HG02852 (cell line): Measurements from ENCODE around the gene MTTP.

ENCODE experiments used
- ATAC-seq: cut with Tn5 transposase; IDR thresholded peaks from one replicate; pipeline ENCODE4 v1.9.1; 2021; ENCODE audit warnings: mild to moderate bottlenecking, moderate library complexity; ENCODE audit not compliant: unreplicated experiment

The MTTP gene

DNA sequence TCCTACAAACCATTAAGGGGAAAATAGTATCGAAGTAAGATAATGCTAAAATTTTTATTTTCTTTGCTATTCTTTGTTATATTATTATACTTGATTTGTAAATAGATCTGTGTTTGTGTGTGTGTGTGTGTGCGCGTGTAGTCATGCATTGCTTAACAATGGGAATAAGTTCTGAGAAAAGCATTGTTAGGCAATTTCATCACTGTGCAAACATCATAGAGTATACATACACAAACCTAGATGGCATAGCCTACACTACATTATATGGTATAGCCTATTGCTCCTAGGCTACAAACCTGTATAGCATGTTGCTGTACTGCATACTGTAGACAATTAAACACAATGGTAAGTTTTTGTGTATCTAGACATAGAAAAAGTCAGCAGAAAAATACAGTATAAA, 17.1 kb downstream of the MTTP start:
- no peak for ATAC-seq

DNA sequence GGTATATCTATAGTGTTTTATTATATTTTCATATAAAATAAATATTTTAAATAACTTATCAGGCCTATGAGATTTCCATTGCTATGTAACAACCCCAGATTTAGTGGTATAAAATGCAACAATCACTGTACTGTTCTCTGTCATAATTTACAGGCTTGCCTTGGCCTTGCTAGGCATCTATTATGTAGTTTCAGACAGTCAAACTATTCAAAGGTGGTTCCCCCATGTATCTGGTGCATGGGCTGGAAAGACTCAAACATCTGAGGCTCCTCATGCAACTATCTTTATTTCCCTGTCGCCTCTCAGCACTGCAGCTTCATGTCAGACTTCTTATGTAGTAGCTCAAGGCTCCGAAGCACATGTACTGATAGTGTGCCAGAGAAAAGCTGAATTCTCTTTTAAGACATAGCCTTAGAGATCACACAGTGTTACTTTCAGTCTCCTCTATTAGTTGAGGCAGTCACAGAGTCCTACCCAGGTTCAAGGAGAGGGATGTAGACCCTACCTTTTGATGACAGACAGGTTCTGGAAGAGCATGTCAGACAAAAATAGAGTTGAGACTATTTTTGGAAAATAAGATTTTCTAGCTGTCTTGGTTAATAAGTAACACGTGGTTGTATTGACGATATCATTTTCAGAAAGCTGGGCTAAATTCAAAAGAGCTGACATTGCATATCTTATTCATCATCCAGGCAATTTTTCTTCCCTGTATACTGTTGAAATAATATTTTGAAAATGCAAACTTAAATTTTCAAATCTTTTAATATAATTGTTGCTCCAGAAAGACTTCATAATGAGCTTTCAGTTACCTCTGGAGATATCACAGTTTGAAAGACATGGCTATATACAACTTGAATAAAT, 19.4 kb downstream of the MTTP start:
- ATAC-seq = peak; percentile 74

DNA sequence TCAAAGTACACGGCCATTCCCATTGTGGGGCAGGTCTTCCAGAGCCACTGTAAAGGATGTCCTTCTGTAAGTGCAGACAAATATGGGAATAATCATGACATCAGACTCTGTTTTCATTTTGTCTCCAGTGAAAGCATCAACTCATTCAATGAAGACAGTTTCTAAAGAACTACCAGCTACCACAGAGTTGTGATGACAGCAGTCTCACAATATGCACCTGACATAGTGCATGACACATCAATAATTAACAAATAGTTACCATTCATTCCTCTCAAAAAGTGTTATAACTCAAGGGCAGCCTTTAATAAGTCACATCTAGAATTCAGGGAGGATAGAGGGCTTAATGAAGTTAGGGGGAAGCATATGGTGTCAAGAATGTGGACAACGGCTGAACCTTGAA, 20.2 kb downstream of the MTTP start:
- no peak for ATAC-seq

DNA sequence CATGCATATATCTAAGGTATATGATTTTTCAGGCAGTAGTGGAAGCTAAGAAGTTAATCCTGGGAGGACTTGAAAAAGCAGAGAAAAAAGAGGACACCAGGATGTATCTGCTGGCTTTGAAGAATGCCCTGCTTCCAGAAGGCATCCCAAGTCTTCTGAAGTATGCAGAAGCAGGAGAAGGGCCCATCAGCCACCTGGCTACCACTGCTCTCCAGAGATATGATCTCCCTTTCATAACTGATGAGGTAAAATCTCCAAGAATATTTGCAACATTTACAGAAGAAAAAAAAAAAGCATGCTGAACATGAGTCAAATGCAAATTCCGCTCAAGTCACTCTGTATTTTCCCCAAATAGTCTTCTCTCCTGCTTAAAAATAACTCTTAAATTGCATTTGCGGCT, 32.1 kb downstream of the MTTP start:
- no peak for ATAC-seq

DNA sequence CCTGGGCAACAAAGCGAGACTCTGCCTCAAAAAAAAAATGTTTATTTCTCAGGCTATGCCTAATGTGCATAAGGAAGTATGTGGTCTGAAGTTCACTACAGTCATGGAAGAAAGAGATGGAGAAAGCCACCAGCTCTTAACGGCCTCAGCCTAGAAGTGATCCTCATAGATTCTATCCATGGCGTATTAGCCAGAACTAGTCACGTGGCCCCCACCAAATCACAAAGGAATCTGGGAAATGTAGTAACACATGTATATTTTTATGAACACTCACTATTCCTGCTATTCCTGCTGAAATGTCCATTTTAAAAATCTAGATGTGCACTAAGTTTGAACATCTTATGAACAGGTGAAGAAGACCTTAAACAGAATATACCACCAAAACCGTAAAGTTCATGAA, 33.8 kb downstream of the MTTP start:
- ATAC-seq = no peak

DNA sequence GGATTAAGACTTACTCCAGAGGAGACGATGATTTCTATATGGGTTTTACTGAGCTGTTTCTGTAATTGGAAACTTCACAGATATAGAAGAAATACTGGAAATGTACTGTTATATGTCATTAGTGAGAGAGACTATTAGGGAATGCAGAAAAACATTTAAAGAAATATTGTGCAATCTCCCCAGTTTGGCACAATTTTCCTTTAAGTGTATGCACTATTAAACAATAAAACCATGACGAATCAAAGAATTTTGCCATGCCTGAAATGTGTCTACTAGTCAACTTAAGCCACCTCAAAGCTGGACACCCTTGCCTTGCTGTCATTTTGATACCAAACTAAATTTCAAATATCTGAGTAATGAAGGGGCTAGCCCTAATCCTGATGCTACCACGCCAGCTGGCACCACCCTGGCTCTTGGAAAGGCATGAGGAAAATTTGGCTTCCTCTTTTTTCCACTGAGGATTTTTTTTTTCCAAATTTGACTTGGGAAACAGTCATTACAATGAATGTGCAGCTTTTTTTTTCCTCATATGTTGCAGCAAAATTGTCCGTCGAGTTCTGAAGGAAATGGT, 36.1 kb downstream of the MTTP start:
- no peak for ATAC-seq

DNA sequence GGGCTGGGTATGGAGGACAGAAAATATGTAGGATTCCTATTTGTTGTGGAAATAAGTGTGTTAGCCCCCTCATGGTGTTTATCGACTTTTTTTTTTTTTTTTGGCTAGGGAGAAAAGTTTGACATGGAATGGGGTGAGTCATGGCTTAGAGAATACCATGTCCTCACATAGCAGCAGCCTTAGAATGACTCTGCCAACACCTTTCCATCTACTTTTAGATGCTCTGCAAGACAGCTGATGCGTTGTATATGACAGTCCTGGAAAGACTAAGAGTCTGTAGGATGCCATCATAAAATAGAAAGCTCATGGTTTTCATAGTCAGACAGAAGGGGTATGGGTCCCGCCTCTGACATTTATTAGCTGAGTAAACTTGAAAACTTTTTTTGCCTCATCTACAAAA, 37.7 kb downstream of the MTTP start:
- no peak for ATAC-seq

DNA sequence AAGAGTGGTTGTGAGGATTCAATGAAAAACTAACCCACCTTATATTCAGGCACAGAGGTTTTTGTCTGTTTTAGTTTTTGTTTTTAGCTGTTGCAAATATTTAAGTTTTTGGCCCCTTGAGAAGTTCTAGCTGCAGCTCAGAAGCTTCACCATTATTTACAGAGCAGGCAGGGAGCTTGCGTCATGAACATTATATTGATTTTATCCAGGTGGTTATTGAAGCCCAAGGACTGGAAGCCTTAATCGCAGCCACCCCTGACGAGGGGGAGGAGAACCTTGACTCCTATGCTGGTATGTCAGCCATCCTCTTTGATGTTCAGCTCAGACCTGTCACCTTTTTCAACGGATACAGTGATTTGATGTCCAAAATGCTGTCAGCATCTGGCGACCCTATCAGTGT, 38.1 kb downstream of the MTTP start:
- ATAC-seq = no peak

DNA sequence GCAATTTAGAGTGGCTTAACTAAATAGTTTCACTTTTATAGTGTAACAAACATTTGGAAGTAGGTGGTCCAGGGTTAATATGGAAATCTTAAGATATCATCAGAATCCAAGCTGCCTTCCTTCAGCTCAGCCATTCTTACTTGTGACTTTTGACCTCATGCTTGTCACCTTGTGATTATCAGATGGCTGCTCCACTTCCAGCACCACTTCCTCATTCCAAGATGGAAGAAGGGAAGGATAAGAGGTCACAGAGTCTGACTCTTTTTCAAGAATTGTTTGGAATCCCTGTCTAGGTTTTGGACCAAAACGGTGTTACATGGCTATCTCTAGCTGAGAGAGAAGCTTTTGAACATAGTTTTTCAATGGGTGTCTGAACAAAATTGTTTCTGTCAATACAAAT, 39.9 kb downstream of the MTTP start:
- ATAC-seq = no peak

DNA sequence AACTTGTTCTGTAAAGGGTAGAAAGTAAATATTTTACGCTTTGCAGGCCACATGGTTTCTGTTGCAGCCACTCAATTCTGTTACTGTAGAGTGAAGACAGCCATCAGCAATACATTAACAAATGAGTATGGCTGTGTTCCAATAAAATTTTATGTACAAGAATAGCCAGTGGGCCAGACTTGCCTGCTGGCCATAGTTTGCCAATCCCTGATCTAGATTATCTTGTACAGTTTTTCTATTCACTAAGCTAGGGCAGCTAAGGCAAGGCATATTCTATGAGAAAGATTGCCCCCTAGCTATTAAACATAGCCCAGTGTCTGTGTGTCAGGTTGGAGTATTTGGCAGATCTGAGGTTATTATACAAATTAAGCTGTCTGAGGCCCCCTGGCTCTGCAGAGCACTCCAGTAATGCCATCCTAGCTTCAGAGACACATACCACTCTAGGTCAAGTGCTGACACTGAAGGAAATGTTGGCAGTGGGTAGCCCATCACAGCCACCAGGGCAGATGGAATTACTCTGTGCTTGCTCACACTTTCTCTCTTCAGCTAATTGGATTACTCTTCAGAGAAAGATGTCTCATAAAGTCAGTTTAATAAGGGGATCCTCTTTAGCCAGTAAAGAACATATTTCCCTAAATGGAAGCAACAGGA, 40.7 kb downstream of the MTTP start:
- ATAC-seq = no peak

DNA sequence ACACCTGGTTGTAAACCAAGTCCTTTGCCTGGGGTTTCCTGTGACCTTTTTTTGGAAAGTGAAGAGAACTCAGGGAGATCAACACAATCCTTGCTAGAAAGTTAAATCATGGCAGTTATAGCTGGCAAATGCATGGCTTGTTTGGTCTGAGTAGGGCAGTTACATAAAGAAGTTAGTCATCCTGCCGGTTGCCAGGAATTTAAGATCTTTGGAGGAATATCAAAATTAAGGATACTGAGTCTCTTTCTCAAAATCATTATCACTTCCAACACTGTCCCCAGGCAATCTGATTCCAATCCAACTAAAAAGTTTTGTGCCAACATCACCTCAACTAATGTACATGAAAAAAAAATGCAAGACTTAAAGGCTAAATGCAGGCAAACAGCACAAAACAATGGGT, 42.8 kb downstream of the MTTP start:
- ATAC-seq = no peak

DNA sequence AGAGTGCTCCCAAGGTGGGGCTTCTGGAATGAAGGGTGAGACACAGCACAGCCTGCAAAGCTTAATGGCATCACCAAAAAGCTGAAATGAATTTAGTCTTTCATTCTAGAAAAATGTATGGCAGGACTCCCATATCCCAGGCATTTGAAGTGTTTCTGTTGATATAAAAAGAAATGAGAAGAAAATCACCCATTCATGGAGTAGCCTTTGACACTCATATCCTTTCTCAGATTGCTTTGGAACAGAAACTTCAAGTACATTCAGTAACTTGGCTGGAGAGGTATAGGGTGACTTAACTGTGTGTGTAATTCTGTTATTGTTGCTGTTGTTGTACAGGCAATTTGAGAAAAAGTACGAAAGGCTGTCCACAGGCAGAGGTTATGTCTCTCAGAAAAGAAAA, 47.7 kb downstream of the MTTP start:
- no peak for ATAC-seq

DNA sequence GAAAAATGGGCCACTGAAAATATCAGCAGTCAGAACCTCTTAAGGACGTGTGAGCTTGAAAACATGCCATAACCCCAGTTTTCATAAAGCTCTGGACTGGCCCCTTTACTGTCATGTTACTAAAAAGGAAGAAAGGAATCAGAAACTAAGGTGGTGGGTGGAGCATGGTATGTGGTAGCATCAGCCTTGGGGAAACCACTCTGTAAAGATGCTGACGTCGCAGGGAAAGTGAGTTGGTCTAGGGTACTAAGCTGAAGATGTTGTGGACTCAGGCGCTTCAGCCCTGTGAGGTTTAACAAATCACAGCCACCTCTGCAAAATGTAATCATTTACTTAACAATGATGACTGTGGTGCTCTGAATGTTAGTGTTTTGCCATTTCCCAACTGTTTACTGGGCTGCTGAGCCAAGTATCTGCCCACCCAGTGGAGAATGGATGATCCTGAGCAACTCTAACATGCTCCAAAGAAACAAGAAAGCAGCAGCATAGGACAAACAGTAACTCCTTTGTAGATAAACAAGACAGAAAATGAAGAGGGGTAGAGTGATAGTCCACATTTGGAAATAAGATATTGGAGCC, 49.6 kb downstream of the MTTP start:
- ATAC-seq = no peak

DNA sequence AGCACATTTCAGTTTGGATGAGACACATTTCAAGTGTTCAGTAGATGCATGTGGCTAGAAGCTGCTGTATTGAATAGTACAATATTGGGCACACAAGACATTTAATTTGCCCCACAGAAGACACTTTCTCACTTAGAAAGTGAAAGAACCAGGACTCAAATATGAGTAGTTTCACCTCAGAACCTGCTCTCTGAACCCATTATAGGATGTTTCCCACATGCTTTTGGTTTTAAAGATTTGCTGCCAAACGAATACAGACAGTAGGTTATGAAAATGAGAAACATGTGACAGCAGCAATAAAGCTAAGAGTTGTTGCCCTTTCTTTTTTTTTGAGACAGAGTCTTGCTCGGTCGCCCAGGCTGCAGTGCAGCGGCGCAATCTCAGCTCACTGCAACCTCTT, 50.7 kb downstream of the MTTP start:
- ATAC-seq = no peak

DNA sequence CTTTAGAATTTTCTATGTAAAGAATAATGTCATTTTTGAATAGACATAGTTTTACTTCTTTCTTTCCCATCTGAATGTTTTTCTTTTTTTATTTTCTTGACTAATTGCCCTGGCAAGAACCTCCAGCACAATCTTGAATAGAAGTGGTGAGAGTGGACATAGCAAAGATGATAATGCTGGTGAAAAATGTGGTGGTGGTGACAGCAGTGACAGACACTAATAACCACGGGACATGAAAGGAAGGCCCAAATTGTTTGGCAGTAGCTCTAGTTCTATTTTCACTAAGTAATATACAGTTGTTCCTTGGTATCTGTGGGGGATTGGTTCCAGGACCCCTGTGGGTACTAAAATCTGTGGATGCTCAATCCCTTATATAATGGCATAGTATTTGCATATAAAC, 53.4 kb downstream of the MTTP start:
- no peak for ATAC-seq

DNA sequence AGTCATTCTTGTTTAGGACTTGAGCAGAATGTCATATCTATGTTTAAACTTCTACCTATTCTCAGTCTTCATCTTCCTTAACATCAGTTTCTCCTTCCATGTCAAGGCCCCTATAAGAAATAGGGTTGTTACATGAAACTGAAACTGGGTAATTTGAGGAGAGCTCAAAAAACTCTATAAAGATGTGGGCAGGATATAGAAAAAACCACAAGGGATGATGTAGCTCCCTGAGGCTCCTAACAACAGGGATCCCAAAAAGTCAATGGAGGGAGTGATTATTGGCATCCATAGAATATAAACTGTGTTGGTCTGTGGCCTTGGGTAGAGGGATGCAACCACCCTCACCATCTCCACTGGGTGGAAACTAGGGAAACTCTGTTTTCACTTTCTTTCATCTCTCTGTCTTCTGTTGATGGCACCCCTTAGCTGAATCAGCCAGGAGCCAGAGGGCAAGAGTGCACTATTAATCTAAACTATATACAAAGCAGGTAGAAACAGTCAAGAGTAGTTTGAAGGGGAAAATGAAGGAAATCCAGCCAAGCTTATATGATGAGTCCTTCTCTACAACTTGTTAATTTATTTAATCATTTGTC, 55.4 kb downstream of the MTTP start:
- ATAC-seq = no peak

DNA sequence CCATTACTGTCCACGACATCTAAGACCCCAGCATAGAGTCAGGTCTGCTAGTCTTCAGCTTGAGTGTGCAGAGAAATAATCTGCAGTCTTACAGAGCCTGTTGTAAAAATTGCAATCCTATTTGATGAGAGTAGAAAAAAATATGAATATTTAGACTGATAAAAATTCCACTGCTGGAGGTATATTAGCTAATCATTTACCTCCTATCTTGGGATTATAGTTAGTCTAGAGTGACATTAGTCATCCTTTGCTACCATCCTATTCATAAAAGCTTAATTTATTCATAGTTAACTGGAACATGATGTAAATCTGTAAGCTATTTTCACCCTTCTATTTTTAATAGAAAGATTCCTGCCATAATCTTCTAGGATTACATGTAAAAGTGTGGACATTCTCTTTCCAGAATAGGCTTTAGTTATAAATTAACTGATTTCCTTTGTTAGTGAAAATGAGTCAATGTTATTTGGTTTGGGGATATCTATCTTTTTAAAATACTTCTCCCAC, 56.3 kb downstream of the MTTP start:
- no peak for ATAC-seq

DNA sequence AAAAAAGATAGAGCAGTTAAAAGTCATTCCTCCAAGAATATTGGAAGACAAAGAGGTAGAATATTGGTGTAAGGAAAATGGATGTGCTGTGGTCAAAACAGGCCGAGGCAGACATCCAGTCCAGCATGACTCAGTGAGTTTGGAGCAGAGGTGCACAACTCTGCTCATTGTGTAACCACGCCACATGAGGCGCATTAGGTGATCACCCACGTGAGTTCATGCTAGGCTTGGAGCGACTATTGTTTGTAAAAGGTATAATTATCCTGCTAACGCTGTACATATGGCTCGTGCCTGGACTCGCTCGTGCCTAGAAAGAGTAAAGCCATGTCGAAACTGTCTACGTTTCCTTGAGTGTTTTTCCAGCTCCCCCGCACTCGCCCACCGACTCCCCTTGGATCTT, 59.1 kb downstream of the MTTP start:
- no peak for ATAC-seq

DNA sequence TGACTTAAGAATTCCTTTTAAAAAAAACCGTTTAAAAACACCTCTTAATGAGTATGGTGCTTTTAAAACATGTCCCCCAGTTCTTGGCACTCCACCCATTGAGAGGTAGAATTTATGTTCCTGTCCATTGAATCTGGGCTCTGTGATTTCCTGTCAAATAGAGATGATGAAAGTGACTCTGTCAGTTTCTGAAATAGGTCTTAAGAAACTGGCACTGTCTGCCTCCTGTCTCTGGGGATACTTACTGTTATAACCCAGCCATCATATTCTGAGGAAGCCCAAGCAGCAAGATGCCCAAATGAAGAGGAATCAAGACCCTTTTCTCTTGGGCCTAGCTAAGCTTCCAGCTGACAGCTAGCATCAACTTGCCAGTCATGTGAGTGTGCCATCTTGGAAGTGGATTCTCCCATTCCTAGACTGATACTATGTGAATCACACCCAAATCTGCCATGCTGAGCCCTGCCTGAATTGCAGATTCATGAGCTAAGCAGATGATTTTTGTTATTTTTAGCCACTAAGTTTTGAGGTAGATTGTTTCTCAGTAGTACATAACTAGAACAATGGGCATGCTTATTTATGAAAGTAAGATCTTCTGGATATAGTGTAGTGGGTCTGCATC, 60.2 kb downstream of the MTTP start:
- ATAC-seq = no peak

DNA sequence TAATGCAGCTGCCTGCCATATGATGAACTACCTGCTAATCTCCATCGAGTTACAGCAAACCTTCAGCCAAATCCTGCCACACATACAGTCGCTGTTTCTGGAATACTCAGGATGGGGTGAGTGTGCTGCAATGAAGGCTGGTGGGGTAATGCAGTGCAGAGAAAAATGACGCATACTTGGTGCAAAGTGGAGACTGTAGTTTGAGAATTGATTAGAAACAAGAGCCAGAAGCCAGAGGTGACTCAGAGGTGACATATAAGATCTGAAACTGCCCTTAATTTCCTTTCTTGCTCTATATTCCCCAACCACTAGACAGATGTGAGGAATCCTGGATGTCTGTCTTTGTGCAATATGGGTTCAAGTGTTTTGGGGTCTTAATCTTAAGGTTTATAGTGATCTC, 61.0 kb downstream of the MTTP start:
- no peak for ATAC-seq

DNA sequence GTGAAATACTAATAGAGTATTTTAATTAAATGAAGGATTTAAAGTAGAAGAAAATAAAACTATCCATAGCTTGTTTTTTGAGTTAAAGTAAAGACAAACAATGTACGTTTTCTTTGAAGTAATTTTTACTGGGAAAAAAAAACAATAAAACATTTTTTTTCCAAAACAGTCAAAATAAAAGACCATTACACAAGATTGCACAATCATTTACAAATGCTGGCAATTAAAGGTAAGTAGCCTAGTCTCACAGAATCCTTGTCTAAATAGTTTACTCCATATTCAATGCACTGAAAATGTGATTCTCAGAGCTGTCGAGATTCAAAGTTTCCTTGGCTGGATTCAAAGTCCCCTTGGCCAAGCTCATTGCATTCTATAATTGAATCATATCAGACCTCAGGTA, 61.8 kb downstream of the MTTP start:
- ATAC-seq = no peak
